Measurements from ENCODE around the gene EXOC5. TPM values are rescaled to one million over a fixed set of nuclear protein-coding genes. Genes with fewer than 3 reads are reported as not detected.
"Not testable (repeated sequence)": the region's sequence is repeated elsewhere in the genome, so short reads cannot be mapped to it uniquely, and the experiment has no call there.

EXOC5 gene
- total RNA-seq, 1 donor from 2014 or later = 63.6 TPM

DNA sequence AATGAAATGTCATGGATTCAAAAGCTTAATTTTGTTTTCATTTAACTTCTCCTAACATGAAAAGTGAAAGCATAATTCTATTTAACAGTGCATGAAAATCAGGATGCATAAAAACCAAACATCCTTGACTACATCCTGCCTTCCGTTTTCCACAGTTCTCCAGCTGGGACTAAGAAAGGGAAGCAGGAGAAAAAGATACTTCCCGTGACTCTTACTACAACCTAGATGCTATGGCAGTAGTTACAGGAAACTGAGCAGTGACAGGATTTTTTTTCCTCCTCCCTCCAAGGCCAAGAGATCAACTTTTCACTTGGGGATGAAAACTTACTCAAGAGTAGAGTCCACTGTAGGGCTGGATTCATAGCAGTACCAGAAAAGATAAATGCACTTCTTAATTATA, 2.6 kb downstream of the EXOC5 start:
- Mint-ChIP-seq H3K36me3 (peaks cover 9% of the 10 kb centered on the region), H3K9me3 (no peaks in the 10 kb centered on the region), H3K27me3 (no peaks in the 10 kb centered on the region), H3K4me1 (ENCODE audit: unreplicated experiment) (peaks cover 30% of the 10 kb centered on the region), H3K27ac (no peak overlapping the region), H3K4me3 (peak overlapping the region; percentile 46)
- DNase-seq (ENCODE audit: extremely low spot score, unreplicated experiment) = no peak
- TF ChIP-seq, protein P1, sequence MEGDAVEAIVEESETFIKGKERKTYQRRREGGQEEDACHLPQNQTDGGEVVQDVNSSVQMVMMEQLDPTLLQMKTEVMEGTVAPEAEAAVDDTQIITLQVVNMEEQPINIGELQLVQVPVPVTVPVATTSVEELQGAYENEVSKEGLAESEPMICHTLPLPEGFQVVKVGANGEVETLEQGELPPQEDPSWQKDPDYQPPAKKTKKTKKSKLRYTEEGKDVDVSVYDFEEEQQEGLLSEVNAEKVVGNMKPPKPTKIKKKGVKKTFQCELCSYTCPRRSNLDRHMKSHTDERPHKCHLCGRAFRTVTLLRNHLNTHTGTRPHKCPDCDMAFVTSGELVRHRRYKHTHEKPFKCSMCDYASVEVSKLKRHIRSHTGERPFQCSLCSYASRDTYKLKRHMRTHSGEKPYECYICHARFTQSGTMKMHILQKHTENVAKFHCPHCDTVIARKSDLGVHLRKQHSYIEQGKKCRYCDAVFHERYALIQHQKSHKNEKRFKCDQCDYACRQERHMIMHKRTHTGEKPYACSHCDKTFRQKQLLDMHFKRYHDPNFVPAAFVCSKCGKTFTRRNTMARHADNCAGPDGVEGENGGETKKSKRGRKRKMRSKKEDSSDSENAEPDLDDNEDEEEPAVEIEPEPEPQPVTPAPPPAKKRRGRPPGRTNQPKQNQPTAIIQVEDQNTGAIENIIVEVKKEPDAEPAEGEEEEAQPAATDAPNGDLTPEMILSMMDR (conservative IDR thresholded peaks at IDR 0.05) = no peak

DNA sequence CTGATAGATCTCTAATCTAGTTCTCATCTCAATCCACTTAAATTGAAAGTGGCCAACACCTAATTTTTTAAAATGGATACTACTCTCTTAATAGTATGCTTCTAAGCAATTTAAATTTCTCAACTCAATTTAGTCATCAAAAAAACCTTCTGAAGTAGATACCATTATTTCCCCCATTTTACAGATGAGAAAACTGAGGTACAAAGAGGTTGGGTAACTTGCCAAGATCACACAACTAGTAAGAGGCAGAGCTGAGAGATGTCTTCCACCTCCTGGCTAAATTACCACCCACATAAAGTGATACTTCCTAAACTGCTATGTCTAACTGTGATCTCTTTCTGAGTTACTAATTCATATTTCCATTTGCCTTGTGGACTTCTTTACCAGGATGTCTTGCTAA, 6.6 kb downstream of the EXOC5 start:
- no peak for DNase-seq (ENCODE audit: extremely low spot score, unreplicated experiment)
- H3K4me1 Mint-ChIP-seq (ENCODE audit: unreplicated experiment) = peaks cover 16% of the 10 kb centered on the region
- peaks cover 18% of the 10 kb centered on the region for H3K36me3 Mint-ChIP-seq
- no peak overlapping the region for H3K27ac Mint-ChIP-seq
- no peak overlapping the region for H3K4me3 Mint-ChIP-seq
- peaks cover 5% of the 10 kb centered on the region for H3K9me3 Mint-ChIP-seq
- TF ChIP-seq, protein P1 (conservative IDR thresholded peaks at IDR 0.05) = no peak
- no peaks in the 10 kb centered on the region for H3K27me3 Mint-ChIP-seq

DNA sequence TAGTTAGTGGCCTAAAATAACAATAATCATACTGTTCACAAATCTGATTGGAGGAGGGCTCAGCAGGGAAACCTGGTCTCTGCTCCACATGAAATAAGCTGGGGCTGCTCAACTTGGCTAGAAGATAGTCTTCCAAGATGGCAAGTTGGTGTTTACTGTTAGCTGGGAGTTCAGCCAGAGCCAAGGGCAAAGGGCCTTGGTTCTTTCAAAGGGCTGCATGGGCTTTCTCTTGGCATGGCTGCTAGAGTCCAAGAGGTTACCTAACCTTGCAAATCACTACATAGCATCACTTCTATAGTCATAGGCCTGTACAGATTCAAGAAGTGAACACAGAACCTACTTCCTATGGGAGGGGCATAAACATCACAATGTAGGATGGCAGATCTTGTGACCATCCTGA, 7.1 kb downstream of the EXOC5 start:
- TF ChIP-seq, protein P1 (conservative IDR thresholded peaks at IDR 0.05) = no peak
- no peak overlapping the region for H3K27ac Mint-ChIP-seq
- peaks cover 11% of the 10 kb centered on the region for H3K4me1 Mint-ChIP-seq (ENCODE audit: unreplicated experiment)
- H3K27me3 Mint-ChIP-seq = no peaks in the 10 kb centered on the region
- H3K36me3 Mint-ChIP-seq = peaks cover 19% of the 10 kb centered on the region
- DNase-seq (ENCODE audit: extremely low spot score, unreplicated experiment) = no peak
- no peak overlapping the region for H3K4me3 Mint-ChIP-seq
- H3K9me3 Mint-ChIP-seq = peaks cover 5% of the 10 kb centered on the region

DNA sequence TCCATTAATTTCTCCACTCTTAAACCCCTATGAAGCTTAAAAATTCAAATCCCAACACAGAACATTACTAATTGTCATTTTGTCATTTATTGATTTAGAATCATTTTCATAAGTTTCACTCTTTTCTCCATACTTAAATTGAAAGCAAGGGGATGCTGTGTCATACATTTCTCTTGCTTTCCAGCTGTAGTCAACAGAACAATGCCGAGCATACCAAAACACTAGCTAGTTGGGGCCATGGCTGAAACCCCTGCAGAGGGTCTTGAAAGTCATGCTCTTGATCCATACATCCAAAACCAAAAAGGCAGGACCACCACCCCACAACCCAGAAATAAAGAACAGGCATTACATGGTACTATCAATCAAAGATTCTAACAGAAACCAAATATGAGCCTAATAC, 9.0 kb downstream of the EXOC5 start:
- no peaks in the 10 kb centered on the region for H3K4me1 Mint-ChIP-seq (ENCODE audit: unreplicated experiment)
- H3K27ac Mint-ChIP-seq = no peak overlapping the region
- DNase-seq (ENCODE audit: extremely low spot score, unreplicated experiment) = no peak
- TF ChIP-seq, protein P1 (conservative IDR thresholded peaks at IDR 0.05) = no peak
- H3K27me3 Mint-ChIP-seq = no peaks in the 10 kb centered on the region
- no peak overlapping the region for H3K4me3 Mint-ChIP-seq
- H3K9me3 Mint-ChIP-seq = peaks cover 5% of the 10 kb centered on the region
- H3K36me3 Mint-ChIP-seq = peaks cover 25% of the 10 kb centered on the region

DNA sequence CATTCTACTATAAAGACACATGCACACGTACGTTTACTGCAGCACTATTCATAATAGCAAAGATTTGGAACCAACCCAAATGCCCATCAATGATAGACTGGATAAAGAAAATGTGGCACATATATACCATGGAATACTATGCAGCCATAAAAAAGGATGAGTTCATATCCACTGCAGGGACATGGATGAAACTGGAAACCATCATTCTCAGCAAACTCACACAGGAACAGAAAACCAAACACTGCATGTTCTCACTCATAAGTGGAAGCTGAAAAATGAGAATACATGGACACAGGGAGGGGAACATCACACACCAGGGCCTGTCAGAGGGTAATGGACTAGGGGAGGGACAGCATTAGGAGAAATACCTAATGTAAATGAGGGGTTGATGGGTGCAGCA, 10.5 kb downstream of the EXOC5 start:
- H3K9me3 Mint-ChIP-seq; H3K4me1 Mint-ChIP-seq (ENCODE audit: unreplicated experiment); H3K27me3 Mint-ChIP-seq; H3K4me3 Mint-ChIP-seq; DNase-seq (ENCODE audit: extremely low spot score, unreplicated experiment); H3K27ac Mint-ChIP-seq: not testable (repeated sequence)
- peaks cover 25% of the 10 kb centered on the region for H3K36me3 Mint-ChIP-seq

DNA sequence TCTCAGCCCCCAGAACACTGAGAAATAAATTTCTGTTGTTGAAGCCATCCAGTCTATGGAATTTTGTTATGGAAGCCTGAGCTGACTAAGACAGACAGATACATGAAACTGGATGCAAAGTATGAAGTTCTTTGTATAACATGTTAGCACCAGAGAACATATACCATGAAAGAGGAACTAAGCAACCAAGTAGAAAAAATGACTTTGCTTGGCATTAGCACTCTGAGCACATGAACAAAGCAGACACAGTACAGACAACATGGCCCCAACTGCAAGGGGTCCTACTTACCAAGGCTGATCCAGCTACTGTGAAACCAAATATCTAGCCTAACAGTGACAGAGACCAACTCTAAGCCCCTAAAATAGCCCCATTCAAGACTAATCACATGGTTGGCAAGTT, 13.8 kb downstream of the EXOC5 start:
- no peaks in the 10 kb centered on the region for H3K4me1 Mint-ChIP-seq (ENCODE audit: unreplicated experiment)
- DNase-seq (ENCODE audit: extremely low spot score, unreplicated experiment) = no peak
- TF ChIP-seq, protein P1 (conservative IDR thresholded peaks at IDR 0.05) = no peak
- no peaks in the 10 kb centered on the region for H3K27me3 Mint-ChIP-seq
- H3K9me3 Mint-ChIP-seq = peaks cover 5% of the 10 kb centered on the region
- no peak overlapping the region for H3K27ac Mint-ChIP-seq
- peaks cover 25% of the 10 kb centered on the region for H3K36me3 Mint-ChIP-seq
- H3K4me3 Mint-ChIP-seq = no peak overlapping the region
